ENCODE results near the gene TBC1D22A. TPM values are rescaled to one million over a fixed set of nuclear protein-coding genes. Genes with fewer than 3 reads are reported as not detected.
A peak's percentile ranks its signal among the peaks of the same experiment; 100 is the strongest.

TBC1D22A gene
- total RNA-seq, 4 donors from 2014 or later = 15.6 to 21.7 (median 20.5) TPM

GRCh38 chr22:46934172-46934745 is 171.8 kb downstream of the TBC1D22A start:
- H3K4me3 ChIP-seq = no peak overlapping the region
- H3K36me3 ChIP-seq = peaks cover 0 to 5% (median 0%) of the 10 kb centered on the region in 3 donors
- WGBS, 2 donors = 89 to 93% methylated on average over 7 to 10 of the region's 14 CpGs
- intact Hi-C loops (cut with DNase I) = no loop called here
- peak overlapping the region in 3 of 4 donors; percentile 27 to 49 (median 43) for H3K27ac ChIP-seq
- H3K9me3 ChIP-seq = no peaks in the 10 kb centered on the region
- no peak for DNase-seq
- TF ChIP-seq CTCF (IDR thresholded peaks at IDR 0.05) = no peak
- TF ChIP-seq POLR2A (IDR thresholded peaks at IDR 0.05) = no peak
- H3K27me3 ChIP-seq = no peaks in the 10 kb centered on the region
- H3K4me1 ChIP-seq = peaks cover 15 to 26% (median 19%) of the 10 kb centered on the region in 3 donors

GRCh38 chr22:46934746-46935491 is 172.5 kb downstream of the TBC1D22A start:
- Histone ChIP-seq H3K27ac (peak overlapping the region; percentile 10 to 53 (median 47)), H3K36me3 (peaks cover 0 to 2% (median 0%) of the 10 kb centered on the region in 3 donors), H3K9me3 (no peaks in the 10 kb centered on the region), H3K4me1 (peaks cover 15 to 26% (median 19%) of the 10 kb centered on the region in 3 donors), H3K4me3 (no peak overlapping the region), H3K27me3 (no peaks in the 10 kb centered on the region)
- no peak for DNase-seq
- WGBS, 2 donors = 84 to 89% methylated on average over 6 to 8 of the region's 14 CpGs
- TF ChIP-seq POLR2A (IDR thresholded peaks at IDR 0.05) (no peak), CTCF (IDR thresholded peaks at IDR 0.05) (no peak)
- intact Hi-C loops (cut with DNase I) = no loop called here

GRCh38 chr22:46935506-46936377 is 173.3 kb downstream of the TBC1D22A start:
- Histone ChIP-seq H3K4me3 (no peak overlapping the region), H3K4me1 (peaks cover 15 to 26% (median 19%) of the 10 kb centered on the region in 3 donors), H3K9me3 (no peaks in the 10 kb centered on the region), H3K27me3 (no peaks in the 10 kb centered on the region), H3K27ac (peak overlapping the region in 2 of 4 donors; percentile 51 to 53), H3K36me3 (no peaks in the 10 kb centered on the region)
- WGBS, 2 donors = 72 to 75% methylated on average over 19 of the region's 24 CpGs
- TF ChIP-seq CTCF (IDR thresholded peaks at IDR 0.05) = no peak
- intact Hi-C loops (cut with DNase I) = no loop called here
- no peak for DNase-seq

- H3K4me1 ChIP-seq = peaks cover 15 to 26% (median 19%) of the 10 kb centered on the region in 3 donors
- H3K36me3 ChIP-seq = no peaks in the 10 kb centered on the region
- intact Hi-C loops (cut with DNase I) = no loop called here
- WGBS, 2 donors = 33 to 54% methylated on average over 8 to 10 of the region's 12 CpGs
- TF ChIP-seq CTCF (IDR thresholded peaks at IDR 0.05) (no peak), POLR2A (IDR thresholded peaks at IDR 0.05) (no peak)
- H3K27ac ChIP-seq = peak overlapping the region in 2 of 4 donors; percentile 31 to 39
- H3K9me3 ChIP-seq = no peaks in the 10 kb centered on the region
- H3K4me3 ChIP-seq = no peak overlapping the region
- H3K27me3 ChIP-seq = no peaks in the 10 kb centered on the region
- DNase-seq = no peak
Observed at GRCh38 chr22:46936378-46936903, 174.0 kb downstream of the TBC1D22A start.
